Osteoblast (primary cell): ENCODE results near the gene MAPKAPK3. TPM values are rescaled to one million over a fixed set of nuclear protein-coding genes. Genes with fewer than 3 reads are reported as not detected.
"Not testable (repeated sequence)": the region's sequence is repeated elsewhere in the genome, so short reads cannot be mapped to it uniquely, and the experiment has no call there.

Experiments used
- DNase-seq: peaks from one replicate; pipeline ENCODE4 v3.0.0; 2011; ENCODE audit warnings: low spot score, mixed read lengths; ENCODE audit not compliant: insufficient read length; ENCODE audit errors: missing footprints
- H2AFZ ChIP-seq: 2 replicates; pipeline ENCODE4 v1.6.0; 2011; ENCODE audit warnings: mild to moderate bottlenecking, low read length
- H3K27ac ChIP-seq: 2 replicates; pipeline ENCODE4 v1.5.1; 2011; ENCODE audit warnings: mild to moderate bottlenecking, low read depth, low read length, moderate library complexity
- H3K27me3 ChIP-seq: 2 replicates; pipeline ENCODE4 v1.6.0; 2012; ENCODE audit warnings: mild to moderate bottlenecking, control low read depth, inconsistent platforms, low read length, moderate library complexity; ENCODE audit not compliant: insufficient read depth
- H3K36me3 ChIP-seq: 2 replicates; pipeline ENCODE4 v1.5.1; 2011; ENCODE audit warnings: mild to moderate bottlenecking, low read length, control low read depth, moderate library complexity; ENCODE audit not compliant: insufficient read depth
- H3K4me1 ChIP-seq: 2 replicates; pipeline ENCODE4 v1.5.1; 2011; ENCODE audit warnings: mild to moderate bottlenecking, low read length, control low read depth, moderate library complexity; ENCODE audit not compliant: insufficient read depth
- H3K4me2 ChIP-seq: 2 replicates; pipeline ENCODE4 v1.6.0; 2011; ENCODE audit warnings: mild to moderate bottlenecking, low read length; ENCODE audit not compliant: insufficient read depth
- H3K4me3 ChIP-seq: fragments of 200-600 bp; sonication (generic); 3 replicates; pipeline ENCODE4 v1.5.1; 2012; ENCODE audit warnings: mild to moderate bottlenecking, low read length, inconsistent platforms; ENCODE audit not compliant: insufficient read depth
- H3K79me2 ChIP-seq: 2 replicates; pipeline ENCODE4 v1.6.0; 2012; ENCODE audit warnings: mild to moderate bottlenecking, low read length, control low read depth, inconsistent platforms; ENCODE audit not compliant: insufficient read depth
- H3K9me3 ChIP-seq: 2 replicates; pipeline ENCODE4 v1.5.1; 2011; ENCODE audit warnings: low read depth, low read length, control low read depth
- H4K20me1 ChIP-seq: 2 replicates; pipeline ENCODE4 v1.6.0; 2012; ENCODE audit warnings: mild to moderate bottlenecking, low read length, control low read depth; ENCODE audit not compliant: insufficient read depth
- total RNA-seq: library from RNA; depleted of rRNA; stranded (reverse); fragments of >200 nt; gene quantifications from 2 replicates; pipeline ENCODE4 v1.2.3, GENCODE V29; 2012
- TF ChIP-seq, protein P1 (sequence below): IDR thresholded peaks from 2 replicates; pipeline ENCODE4 v1.5.1; 2011; ENCODE audit warnings: mild to moderate bottlenecking, low read depth, low read length, moderate library complexity; ENCODE audit errors: extremely low read depth

MAPKAPK3 gene
- total RNA-seq, 1 donor, result 56.5 TPM

DNA sequence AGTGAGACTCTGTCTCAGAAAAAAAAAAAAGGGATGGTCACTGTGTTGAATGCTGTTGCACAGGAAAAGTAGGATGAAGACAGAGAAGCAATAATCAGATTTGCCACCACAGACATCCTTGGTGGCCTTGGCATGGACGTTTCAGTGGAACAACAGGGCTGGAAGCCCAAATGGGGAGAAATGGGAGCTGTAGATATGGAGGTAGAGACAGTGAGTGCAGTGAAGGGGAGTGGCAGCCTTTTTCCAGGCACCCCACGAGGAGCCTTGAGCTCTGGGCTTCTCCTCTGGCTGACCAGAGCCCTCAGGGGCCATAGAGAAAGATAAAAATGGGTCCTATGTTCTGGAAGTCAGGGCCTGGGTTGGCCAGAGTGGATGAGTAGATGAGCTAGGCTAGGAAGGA is 45.5 kb downstream of the MAPKAPK3 start:
- no peak overlapping the region for H3K27ac ChIP-seq
- H3K4me2 ChIP-seq, result no peak overlapping the region
- no peak for DNase-seq
- H3K4me3 ChIP-seq, result no peak overlapping the region
- no peak overlapping the region for H2AFZ ChIP-seq
- H3K79me2 ChIP-seq, result no peaks in the 10 kb centered on the region
- H3K4me1 ChIP-seq, result peaks cover 9% of the 10 kb centered on the region
- no peaks in the 10 kb centered on the region for H3K36me3 ChIP-seq
- H3K27me3 ChIP-seq, result no peaks in the 10 kb centered on the region
- no peaks in the 10 kb centered on the region for H4K20me1 ChIP-seq
- H3K9me3 ChIP-seq, result no peaks in the 10 kb centered on the region
- TF ChIP-seq, protein P1, sequence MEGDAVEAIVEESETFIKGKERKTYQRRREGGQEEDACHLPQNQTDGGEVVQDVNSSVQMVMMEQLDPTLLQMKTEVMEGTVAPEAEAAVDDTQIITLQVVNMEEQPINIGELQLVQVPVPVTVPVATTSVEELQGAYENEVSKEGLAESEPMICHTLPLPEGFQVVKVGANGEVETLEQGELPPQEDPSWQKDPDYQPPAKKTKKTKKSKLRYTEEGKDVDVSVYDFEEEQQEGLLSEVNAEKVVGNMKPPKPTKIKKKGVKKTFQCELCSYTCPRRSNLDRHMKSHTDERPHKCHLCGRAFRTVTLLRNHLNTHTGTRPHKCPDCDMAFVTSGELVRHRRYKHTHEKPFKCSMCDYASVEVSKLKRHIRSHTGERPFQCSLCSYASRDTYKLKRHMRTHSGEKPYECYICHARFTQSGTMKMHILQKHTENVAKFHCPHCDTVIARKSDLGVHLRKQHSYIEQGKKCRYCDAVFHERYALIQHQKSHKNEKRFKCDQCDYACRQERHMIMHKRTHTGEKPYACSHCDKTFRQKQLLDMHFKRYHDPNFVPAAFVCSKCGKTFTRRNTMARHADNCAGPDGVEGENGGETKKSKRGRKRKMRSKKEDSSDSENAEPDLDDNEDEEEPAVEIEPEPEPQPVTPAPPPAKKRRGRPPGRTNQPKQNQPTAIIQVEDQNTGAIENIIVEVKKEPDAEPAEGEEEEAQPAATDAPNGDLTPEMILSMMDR, result no peak

DNA sequence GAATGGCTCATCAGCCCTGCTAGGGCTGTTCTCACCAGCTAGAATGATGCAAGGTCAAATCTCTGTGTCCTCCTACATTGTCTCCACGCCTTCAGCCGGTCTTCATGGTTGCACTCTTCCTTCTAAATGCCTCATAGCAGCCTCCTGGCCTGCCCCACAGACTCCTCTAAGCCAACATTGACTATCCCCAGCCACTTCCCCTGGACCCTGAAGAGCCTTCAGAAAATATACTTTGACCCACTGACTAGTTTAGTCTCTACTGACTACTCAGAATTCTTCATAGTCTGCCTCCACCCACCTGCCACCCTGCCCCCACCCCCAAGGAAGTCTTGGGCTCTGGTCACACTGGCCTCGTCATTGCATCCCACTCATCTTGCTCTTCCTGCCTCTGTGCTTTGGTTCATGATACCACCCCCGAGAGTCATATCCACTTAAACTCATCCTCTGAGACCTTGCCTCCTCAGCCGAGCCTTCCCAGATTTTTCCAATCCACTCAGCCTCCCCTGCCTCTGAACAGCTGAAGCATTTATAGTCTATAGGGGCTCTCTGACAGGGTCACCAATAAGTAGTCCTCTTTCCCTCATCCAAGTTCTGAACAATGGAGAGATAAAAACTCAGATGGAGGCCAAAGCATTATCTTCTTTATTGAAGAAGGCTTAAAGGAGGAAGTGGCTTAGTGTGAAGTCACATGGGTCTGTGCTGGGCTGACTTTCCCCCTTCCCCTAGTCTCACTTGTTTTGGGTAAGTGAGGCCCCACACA is 48.3 kb downstream of the MAPKAPK3 start:
- TF ChIP-seq, protein P1, result no peak
- Histone ChIP-seq H2AFZ (no peak overlapping the region), H4K20me1 (no peaks in the 10 kb centered on the region), H3K4me2 (no peak overlapping the region), H3K79me2 (no peaks in the 10 kb centered on the region), H3K27me3 (no peaks in the 10 kb centered on the region), H3K27ac (no peak overlapping the region), H3K36me3 (no peaks in the 10 kb centered on the region), H3K4me1 (peaks cover 9% of the 10 kb centered on the region), H3K4me3 (no peak overlapping the region), H3K9me3 (no peaks in the 10 kb centered on the region)
- DNase-seq, result no peak

DNA sequence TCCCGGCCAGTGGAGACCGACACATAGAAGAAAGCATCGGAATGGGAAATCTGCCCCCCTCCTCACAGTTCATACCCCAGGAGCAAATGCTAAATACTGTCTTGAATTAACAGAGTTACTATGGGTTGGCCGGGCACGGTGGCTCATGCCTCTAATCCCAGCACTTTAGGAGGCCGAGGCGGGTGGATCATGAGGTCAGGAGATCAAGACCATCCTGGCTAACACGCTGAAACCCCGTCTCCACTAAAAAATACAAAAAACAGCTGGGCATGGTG is 48.8 kb downstream of the MAPKAPK3 start:
- H3K27me3 ChIP-seq, H3K4me1 ChIP-seq, H3K4me2 ChIP-seq, H3K27ac ChIP-seq, H3K9me3 ChIP-seq, DNase-seq, H2AFZ ChIP-seq, H4K20me1 ChIP-seq, H3K4me3 ChIP-seq, H3K36me3 ChIP-seq, H3K79me2 ChIP-seq: not testable (repeated sequence)

DNA sequence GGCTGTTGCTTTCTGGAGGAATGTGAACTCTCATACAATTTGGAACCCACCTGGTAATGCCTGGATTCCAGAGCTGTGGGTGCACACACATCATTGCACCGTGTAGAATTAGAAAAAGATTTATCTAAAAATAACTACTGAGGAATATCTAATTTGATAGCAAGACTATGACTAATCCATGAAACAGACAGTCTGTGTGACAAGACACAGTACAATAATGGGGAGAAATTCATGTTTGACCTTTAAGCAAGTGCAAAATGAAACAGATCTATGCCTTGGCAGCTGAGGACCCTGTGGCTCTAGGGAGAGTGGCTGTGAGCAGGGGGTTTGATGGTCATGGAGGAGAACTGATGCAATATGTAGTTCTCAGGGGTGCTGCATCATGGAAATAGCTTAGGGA is 49.9 kb downstream of the MAPKAPK3 start:
- H2AFZ ChIP-seq, result no peak overlapping the region
- no peaks in the 10 kb centered on the region for H3K79me2 ChIP-seq
- no peak overlapping the region for H3K27ac ChIP-seq
- peaks cover 19% of the 10 kb centered on the region for H3K4me1 ChIP-seq
- no peaks in the 10 kb centered on the region for H3K27me3 ChIP-seq
- no peak for DNase-seq
- H3K4me2 ChIP-seq, result no peak overlapping the region
- H3K9me3 ChIP-seq, result no peaks in the 10 kb centered on the region
- TF ChIP-seq, protein P1, result no peak
- H3K36me3 ChIP-seq, result no peaks in the 10 kb centered on the region
- no peaks in the 10 kb centered on the region for H4K20me1 ChIP-seq
- H3K4me3 ChIP-seq, result no peak overlapping the region
